ENCODE measurements around the gene BAZ2B.

The BAZ2B gene

GRCh38 chr2:159558479-159558878 lies 57.9 kb downstream of the BAZ2B start:
- no peaks in the 10 kb centered on the region for H3F3A ChIP-seq (ENCODE audit: insufficient read depth, low read length)
- no peaks in the 10 kb centered on the region for H3K36me3 ChIP-seq (ENCODE audit: insufficient read depth, low read length)
- no peaks in the 10 kb centered on the region for H3K27me3 ChIP-seq (ENCODE audit: insufficient read depth, low read length)
- H3K4me3 ChIP-seq (ENCODE audit: low read depth, low read length, poor library complexity, severe bottlenecking) = no peak overlapping the region
- TF ChIP-seq EZH2 (IDR thresholded peaks at IDR 0.05; ENCODE audit: borderline replicate concordance, low read length) = no peak
- TF ChIP-seq, protein P1, sequence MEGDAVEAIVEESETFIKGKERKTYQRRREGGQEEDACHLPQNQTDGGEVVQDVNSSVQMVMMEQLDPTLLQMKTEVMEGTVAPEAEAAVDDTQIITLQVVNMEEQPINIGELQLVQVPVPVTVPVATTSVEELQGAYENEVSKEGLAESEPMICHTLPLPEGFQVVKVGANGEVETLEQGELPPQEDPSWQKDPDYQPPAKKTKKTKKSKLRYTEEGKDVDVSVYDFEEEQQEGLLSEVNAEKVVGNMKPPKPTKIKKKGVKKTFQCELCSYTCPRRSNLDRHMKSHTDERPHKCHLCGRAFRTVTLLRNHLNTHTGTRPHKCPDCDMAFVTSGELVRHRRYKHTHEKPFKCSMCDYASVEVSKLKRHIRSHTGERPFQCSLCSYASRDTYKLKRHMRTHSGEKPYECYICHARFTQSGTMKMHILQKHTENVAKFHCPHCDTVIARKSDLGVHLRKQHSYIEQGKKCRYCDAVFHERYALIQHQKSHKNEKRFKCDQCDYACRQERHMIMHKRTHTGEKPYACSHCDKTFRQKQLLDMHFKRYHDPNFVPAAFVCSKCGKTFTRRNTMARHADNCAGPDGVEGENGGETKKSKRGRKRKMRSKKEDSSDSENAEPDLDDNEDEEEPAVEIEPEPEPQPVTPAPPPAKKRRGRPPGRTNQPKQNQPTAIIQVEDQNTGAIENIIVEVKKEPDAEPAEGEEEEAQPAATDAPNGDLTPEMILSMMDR (IDR thresholded peaks at IDR 0.05; ENCODE audit: low read length) = no peak
- H2AFZ ChIP-seq (ENCODE audit: low read length) = no peak overlapping the region
- H3K27ac ChIP-seq (ENCODE audit: low read depth, low read length, poor library complexity, severe bottlenecking) = no peak overlapping the region
- H3K9me2 ChIP-seq (ENCODE audit: low read depth, low read length) = no peaks in the 10 kb centered on the region
- no peak overlapping the region for H3K9ac ChIP-seq (ENCODE audit: low read length)
- no peaks in the 10 kb centered on the region for H3K79me2 ChIP-seq (ENCODE audit: insufficient read depth, low read length)
- no peak overlapping the region for H3K4me2 ChIP-seq (ENCODE audit: low read length)
- H3K4me1 ChIP-seq (ENCODE audit: insufficient read depth, low read length, severe bottlenecking) = no peaks in the 10 kb centered on the region
- no peaks in the 10 kb centered on the region for H4K20me1 ChIP-seq (ENCODE audit: insufficient read depth, low read length)
- H3K9me3 ChIP-seq (ENCODE audit: low read length) = no peaks in the 10 kb centered on the region

- Histone ChIP-seq H3K79me2 (ENCODE audit: insufficient read depth, low read length) (no peaks in the 10 kb centered on the region), H2AFZ (ENCODE audit: low read length) (no peak overlapping the region), H3K27me3 (ENCODE audit: insufficient read depth, low read length) (no peaks in the 10 kb centered on the region), H3K4me1 (ENCODE audit: insufficient read depth, low read length, severe bottlenecking) (no peaks in the 10 kb centered on the region), H3K4me3 (ENCODE audit: low read depth, low read length, poor library complexity, severe bottlenecking) (no peak overlapping the region), H3K9me2 (ENCODE audit: low read depth, low read length) (no peaks in the 10 kb centered on the region), H3K9ac (ENCODE audit: low read length) (no peak overlapping the region), H3F3A (ENCODE audit: insufficient read depth, low read length) (no peaks in the 10 kb centered on the region), H3K36me3 (ENCODE audit: insufficient read depth, low read length) (no peaks in the 10 kb centered on the region), H3K27ac (ENCODE audit: low read depth, low read length, poor library complexity, severe bottlenecking) (no peak overlapping the region), H3K9me3 (ENCODE audit: low read length) (no peaks in the 10 kb centered on the region), H3K4me2 (ENCODE audit: low read length) (no peak overlapping the region), H4K20me1 (ENCODE audit: insufficient read depth, low read length) (no peaks in the 10 kb centered on the region)
- TF ChIP-seq, protein P1 (IDR thresholded peaks at IDR 0.05; ENCODE audit: low read length) = peak; percentile 44; the same call in 1 of the 2 replicates
- TF ChIP-seq EZH2 (IDR thresholded peaks at IDR 0.05; ENCODE audit: borderline replicate concordance, low read length) = no peak
These were observed 58.8 kb downstream of the BAZ2B start for GRCh38 chr2:159557437-159558034.

DNA sequence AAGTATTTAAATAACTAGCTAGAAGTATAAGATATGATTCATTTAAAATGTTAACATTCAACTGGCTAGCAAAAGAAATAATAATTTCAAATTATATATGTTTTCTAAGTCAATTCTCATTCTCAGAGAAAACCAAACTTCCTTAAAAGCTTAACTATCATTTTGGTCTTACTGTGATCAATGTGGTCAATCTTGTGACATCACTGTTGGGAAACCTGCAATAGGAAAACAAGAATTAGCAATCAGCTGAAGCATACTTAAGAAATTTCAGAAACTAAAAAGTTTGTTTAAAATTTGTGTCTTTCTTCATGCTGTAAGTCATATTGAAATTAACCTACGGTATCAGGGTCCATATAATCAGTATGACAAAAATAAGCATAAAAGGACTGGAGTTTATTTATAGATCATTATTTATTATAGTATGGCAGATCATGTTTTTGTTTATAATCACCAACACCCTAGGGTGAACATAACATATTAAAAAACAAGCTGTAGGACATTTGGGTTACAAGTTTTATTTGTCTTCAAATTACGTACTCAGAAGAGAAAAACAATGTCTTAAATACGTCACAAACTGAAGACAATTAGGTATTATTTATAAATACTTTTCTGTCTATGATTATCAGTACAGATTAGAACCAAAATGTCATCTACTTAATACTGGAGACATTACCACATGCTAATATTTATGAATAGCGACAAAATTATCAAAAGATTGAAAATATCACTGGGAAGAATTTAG lies 60.5 kb downstream of the BAZ2B start:
- Histone ChIP-seq H3K4me3 (ENCODE audit: low read depth, low read length, poor library complexity, severe bottlenecking) (no peak overlapping the region), H3K79me2 (ENCODE audit: insufficient read depth, low read length) (no peaks in the 10 kb centered on the region), H3K9me2 (ENCODE audit: low read depth, low read length) (no peaks in the 10 kb centered on the region), H3K27me3 (ENCODE audit: insufficient read depth, low read length) (no peaks in the 10 kb centered on the region), H3K27ac (ENCODE audit: low read depth, low read length, poor library complexity, severe bottlenecking) (no peak overlapping the region), H3K4me1 (ENCODE audit: insufficient read depth, low read length, severe bottlenecking) (no peaks in the 10 kb centered on the region), H3K36me3 (ENCODE audit: insufficient read depth, low read length) (no peaks in the 10 kb centered on the region), H3K9ac (ENCODE audit: low read length) (no peak overlapping the region), H2AFZ (ENCODE audit: low read length) (no peak overlapping the region), H4K20me1 (ENCODE audit: insufficient read depth, low read length) (no peaks in the 10 kb centered on the region), H3K4me2 (ENCODE audit: low read length) (no peak overlapping the region), H3F3A (ENCODE audit: insufficient read depth, low read length) (no peaks in the 10 kb centered on the region), H3K9me3 (ENCODE audit: low read length) (no peaks in the 10 kb centered on the region)
- no peak for TF ChIP-seq EZH2 (IDR thresholded peaks at IDR 0.05; ENCODE audit: borderline replicate concordance, low read length)
- TF ChIP-seq, protein P1 (IDR thresholded peaks at IDR 0.05; ENCODE audit: low read length) = no peak
